GM23338 (cell line): ENCODE results near the gene ZNF438. TPM values are rescaled to one million over a fixed set of nuclear protein-coding genes. Genes with fewer than 3 reads are reported as not detected.

Experiments used
- ATAC-seq: fragments of 200-7000 bp; cut with Tn5 transposase; 3 replicates; pipeline ENCODE4 v1.9.1; 2020
- DNase-seq: peaks from one replicate; pipeline ENCODE4 v3.0.0-alpha.2; 2015; ENCODE audit warnings: low spot score
- H2AFZ ChIP-seq: fragments of 200-600 bp; sonication (generic); 2 replicates; pipeline ENCODE4 v1.8.0; 2016; ENCODE audit warnings: antibody characterized with exemption, mild to moderate bottlenecking, moderate library complexity
- H3F3A ChIP-seq: fragments of 200-600 bp; sonication (generic); replicated peaks from 2 replicates; pipeline ENCODE4 v1.8.0; 2017; ENCODE audit warnings: antibody characterized with exemption, mixed run types, low read depth
- H3K27ac ChIP-seq: fragments of 200-600 bp; sonication (generic); 2 replicates; pipeline ENCODE4 v1.6.1; 2016; ENCODE audit warnings: low read depth
- H3K27me3 ChIP-seq: fragments of 200-600 bp; sonication (generic); 2 replicates; pipeline ENCODE4 v1.8.0; 2016; ENCODE audit warnings: mild to moderate bottlenecking, mixed run types, moderate library complexity; ENCODE audit not compliant: insufficient read depth
- H3K36me3 ChIP-seq: fragments of 200-600 bp; sonication (generic); 2 replicates; pipeline ENCODE4 v1.8.0; 2016; ENCODE audit warnings: mild to moderate bottlenecking; ENCODE audit not compliant: insufficient read depth
- H3K4me1 ChIP-seq: fragments of 200-600 bp; sonication (generic); 2 replicates; pipeline ENCODE4 v1.8.0; 2016; ENCODE audit warnings: mild to moderate bottlenecking, moderate library complexity; ENCODE audit not compliant: insufficient read depth
- H3K4me2 ChIP-seq: fragments of 200-600 bp; sonication (generic); 2 replicates; pipeline ENCODE4 v1.7.1; 2017; ENCODE audit warnings: mixed run types
- H3K4me3 ChIP-seq: fragments of 200-600 bp; sonication (generic); 2 replicates; pipeline ENCODE4 v1.6.1; 2016; ENCODE audit warnings: mixed run types
- H3K79me2 ChIP-seq: fragments of 200-600 bp; sonication (generic); replicated peaks from 2 replicates; pipeline ENCODE4 v1.8.0; 2017; ENCODE audit warnings: mild to moderate bottlenecking; ENCODE audit not compliant: insufficient read depth
- H3K9me2 ChIP-seq: fragments of 200-600 bp; sonication (generic); 2 replicates; pipeline ENCODE4 v1.8.0; 2017; ENCODE audit not compliant: insufficient read depth
- H4K20me1 ChIP-seq: fragments of 200-600 bp; sonication (generic); replicated peaks from 2 replicates; pipeline ENCODE4 v1.8.0; 2017; ENCODE audit warnings: mild to moderate bottlenecking; ENCODE audit not compliant: insufficient read depth
- H3K27ac Mint-ChIP-seq: 2 replicates; pipeline ENCODE4 v1.8.0; 2020; ENCODE audit warnings: inconsistent platforms, mild to moderate bottlenecking, moderate library complexity, mixed read lengths
- H3K27me3 Mint-ChIP-seq: 3 replicates; pipeline ENCODE4 v1.8.0; 2022; ENCODE audit warnings: low read depth, mild to moderate bottlenecking, moderate library complexity, mixed read lengths, inconsistent platforms; ENCODE audit not compliant: insufficient read depth, poor library complexity
- H3K36me3 Mint-ChIP-seq: 3 replicates; pipeline ENCODE4 v1.8.0; 2021; ENCODE audit warnings: low read depth, mild to moderate bottlenecking, inconsistent platforms, moderate library complexity, mixed read lengths
- H3K4me1 Mint-ChIP-seq: 3 replicates; pipeline ENCODE4 v1.8.0; 2020; ENCODE audit warnings: mild to moderate bottlenecking, inconsistent platforms, mixed read lengths
- H3K4me3 Mint-ChIP-seq: 3 replicates; pipeline ENCODE4 v1.8.0; 2021; ENCODE audit warnings: moderate library complexity, mild to moderate bottlenecking, inconsistent platforms, mixed read lengths
- H3K9me3 Mint-ChIP-seq: 3 replicates; pipeline ENCODE4 v1.8.0; 2020; ENCODE audit warnings: moderate library complexity, mild to moderate bottlenecking, inconsistent platforms, mixed read lengths
- CREB1 ChIP-seq: fragments of 250-450 bp; sonication (Bioruptor Pico); IDR thresholded peaks from 2 replicates; pipeline ENCODE4 v1.5.0; 2020; ENCODE audit warnings: low read depth, mild to moderate bottlenecking, moderate library complexity
- CTCF ChIP-seq, 2 experiments: fragments of 200-600 bp in 1 of 2; sonication (generic) in 1 of 2; conservative IDR thresholded peaks; 2 replicates each; pipeline versions ENCODE4 v1.5.1 to v1.6.1; 2016 to 2017; ENCODE audit warnings: antibody characterized with exemption in 2 of 2, low read depth in 2 of 2, mild to moderate bottlenecking in 2 of 2, moderate library complexity in 1 of 2
- ETS1 ChIP-seq: IDR thresholded peaks from 2 replicates; pipeline ENCODE4 v1.6.1; 2016; ENCODE audit warnings: antibody characterized with exemption
- EZH2 ChIP-seq: fragments of 200-600 bp; sonication (generic); IDR thresholded peaks from one replicate; pipeline ENCODE4 v1.8.0; 2017; ENCODE audit warnings: antibody characterized with exemption, mild to moderate bottlenecking, low read depth; ENCODE audit not compliant: unreplicated experiment
- EZH2phosphoT487 ChIP-seq: fragments of 200-600 bp; sonication (generic); IDR thresholded peaks from one replicate; pipeline ENCODE4 v1.8.1; 2018; ENCODE audit warnings: antibody characterized with exemption; ENCODE audit not compliant: unreplicated experiment
- JUNB ChIP-seq: IDR thresholded peaks from one replicate; pipeline ENCODE4 v1.6.1; 2016; ENCODE audit warnings: antibody characterized with exemption; ENCODE audit not compliant: unreplicated experiment
- NANOG ChIP-seq: IDR thresholded peaks from 2 replicates; pipeline ENCODE4 v1.6.1; 2016; ENCODE audit warnings: antibody characterized with exemption, borderline replicate concordance
- POLR2AphosphoS5 ChIP-seq: IDR thresholded peaks from 2 replicates; pipeline ENCODE4 v1.6.1; 2016; ENCODE audit warnings: antibody characterized with exemption, low read depth
- REST ChIP-seq: IDR thresholded peaks from one replicate; pipeline ENCODE4 v1.6.1; 2018; ENCODE audit warnings: antibody characterized with exemption; ENCODE audit not compliant: unreplicated experiment
- STAT1 ChIP-seq: IDR thresholded peaks from one replicate; pipeline ENCODE4 v1.6.1; 2016; ENCODE audit warnings: antibody characterized with exemption; ENCODE audit not compliant: unreplicated experiment
- ZNF114 ChIP-seq: fragments of 250-450 bp; sonication (Bioruptor Pico); IDR thresholded peaks from 2 replicates; pipeline ENCODE4 v1.5.0; 2020; ENCODE audit warnings: mild to moderate bottlenecking, moderate library complexity
- ZNF331 ChIP-seq: fragments of 250-450 bp; sonication (Bioruptor Pico); IDR thresholded peaks from 2 replicates; pipeline ENCODE4 v1.5.0; 2020; ENCODE audit warnings: low read depth, mild to moderate bottlenecking, moderate library complexity
- ZNF462 ChIP-seq: fragments of 250-450 bp; sonication (Bioruptor Pico); IDR thresholded peaks from 2 replicates; pipeline ENCODE4 v1.5.0; 2020; ENCODE audit warnings: mild to moderate bottlenecking, moderate library complexity
- polyA plus RNA-seq: library from polyadenylated mRNA; unstranded; fragments of >200 nt; fragmentation: Nextera tagmentation; extraction: Ambion mirVana; gene quantifications from 2 replicates; pipeline ENCODE4 v1.2.1, GENCODE V29; 2016
- total RNA-seq: library from RNA; depleted of rRNA; stranded (reverse); fragments of >200 nt; shearing (Covaris generic); gene quantifications from 2 replicates; pipeline ENCODE4 v1.2.3, GENCODE V29; 2014

The ZNF438 gene
- total and polyA plus RNA-seq, 2 experiments from 2014 or later, result 0.91 to 0.94 TPM

- H2AFZ ChIP-seq, result no peak overlapping the region
- H3K4me2 ChIP-seq, result no peak overlapping the region
- peaks cover 6% of the 10 kb centered on the region for H3K27me3 Mint-ChIP-seq
- no peaks in the 10 kb centered on the region for H3K36me3 Mint-ChIP-seq
- H3K27ac ChIP-seq, result no peak overlapping the region
- H3K9me2 ChIP-seq, result peaks cover 10% of the 10 kb centered on the region; the same call in 1 of the 2 replicates
- H3K9me3 Mint-ChIP-seq, result no peaks in the 10 kb centered on the region; the same call in 2 of the 3 replicates
- H3K27me3 ChIP-seq, result no peaks in the 10 kb centered on the region
- no peak overlapping the region for H3K27ac Mint-ChIP-seq
- DNase-seq (no peak), ATAC-seq (no peak)
- TF ChIP-seq ZNF114 (CRISPR knock-in tag) (no peak), JUNB (no peak), NANOG (no peak), ETS1 (no peak), ZNF331 (CRISPR knock-in tag) (no peak), EZH2 (no peak), REST (no peak), EZH2phosphoT487 (no peak), ZNF462 (no peak), CREB1 (no peak), CTCF (conservative IDR thresholded peaks at IDR 0.05; ENCODE audit: low read depth in 2 of 2) (no peak), POLR2AphosphoS5 (no peak), STAT1 (no peak)
- no peaks in the 10 kb centered on the region for H3K79me2 ChIP-seq
- peaks cover 27% of the 10 kb centered on the region for H3K4me1 ChIP-seq
- H3K4me3 Mint-ChIP-seq, result no peak overlapping the region
- H3K4me1 Mint-ChIP-seq, result peaks cover 33% of the 10 kb centered on the region
- H3K36me3 ChIP-seq, result 0 out of 2 replicates have a peak, but pooled peaks cover 5% of the 10 kb centered on the region
- H3F3A ChIP-seq, result no peaks in the 10 kb centered on the region
- no peaks in the 10 kb centered on the region for H4K20me1 ChIP-seq
- H3K4me3 ChIP-seq, result no peak overlapping the region
Observed at GRCh38 chr10:31070025-31070424, 38.4 kb upstream of the ZNF438 start.
